ENCODE data around the gene MSRB3.

The MSRB3 gene

GRCh38 chr12:65259501-65259900, 19.0 kb upstream of the MSRB3 start:
- no peak overlapping the region for H3K4me3 ChIP-seq (ENCODE audit: low read depth, low read length)
- H3K9me3 ChIP-seq (ENCODE audit: control insufficient read depth, low read length) = no peaks in the 10 kb centered on the region
- H3K9ac ChIP-seq = no peak overlapping the region
- H3K27ac ChIP-seq = no peak overlapping the region
- no peaks in the 10 kb centered on the region for H3K79me2 ChIP-seq
- no peaks in the 10 kb centered on the region for H3K27me3 ChIP-seq (ENCODE audit: control insufficient read depth, insufficient read depth, low read length)
- H2AFZ ChIP-seq = no peak overlapping the region
- no peak overlapping the region for H3K4me2 ChIP-seq (ENCODE audit: low read length)
- no peaks in the 10 kb centered on the region for H3K4me1 ChIP-seq
- TF ChIP-seq CTCF (IDR thresholded peaks at IDR 0.05) = no peak
- no peaks in the 10 kb centered on the region for H3K36me3 ChIP-seq (ENCODE audit: control insufficient read depth, insufficient read depth, low read length)

GRCh38 chr12:65263777-65264176, 14.7 kb upstream of the MSRB3 start:
- H3K9ac ChIP-seq = no peak overlapping the region
- H3K79me2 ChIP-seq = no peaks in the 10 kb centered on the region
- no peaks in the 10 kb centered on the region for H3K36me3 ChIP-seq (ENCODE audit: control insufficient read depth, insufficient read depth, low read length)
- H3K27me3 ChIP-seq (ENCODE audit: control insufficient read depth, insufficient read depth, low read length) = no peaks in the 10 kb centered on the region
- TF ChIP-seq CTCF (IDR thresholded peaks at IDR 0.05) = no peak
- H3K4me2 ChIP-seq (ENCODE audit: low read length) = no peak overlapping the region
- no peak overlapping the region for H3K27ac ChIP-seq
- H2AFZ ChIP-seq = no peak overlapping the region
- no peak overlapping the region for H3K4me3 ChIP-seq (ENCODE audit: low read depth, low read length)
- H3K4me1 ChIP-seq = no peaks in the 10 kb centered on the region
- H3K9me3 ChIP-seq (ENCODE audit: control insufficient read depth, low read length) = no peaks in the 10 kb centered on the region

DNA sequence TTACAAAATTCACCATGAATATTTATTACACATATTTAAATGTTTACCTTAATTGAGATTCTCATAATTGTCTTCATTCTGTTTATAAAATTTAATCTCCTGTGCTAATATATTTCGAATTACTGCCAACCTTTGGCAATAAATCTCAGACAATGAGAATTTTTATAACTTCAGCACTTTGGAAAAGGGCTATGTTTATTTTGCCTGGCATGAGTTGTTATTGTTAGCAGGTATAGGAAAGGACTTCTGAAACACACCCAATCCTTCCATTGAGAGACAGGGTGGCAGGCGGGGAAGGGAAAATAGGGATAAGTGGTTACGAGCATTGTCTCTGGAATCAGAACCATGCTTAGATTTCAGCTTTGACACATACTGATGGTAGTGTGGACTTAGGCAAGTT, 12.1 kb upstream of the MSRB3 start:
- Histone ChIP-seq H2AFZ (no peak overlapping the region), H3K9ac (no peak overlapping the region), H3K4me3 (ENCODE audit: low read depth, low read length) (no peak overlapping the region), H3K27ac (no peak overlapping the region), H3K9me3 (ENCODE audit: control insufficient read depth, low read length) (no peaks in the 10 kb centered on the region), H3K4me1 (no peaks in the 10 kb centered on the region), H3K79me2 (no peaks in the 10 kb centered on the region), H3K27me3 (ENCODE audit: control insufficient read depth, insufficient read depth, low read length) (no peaks in the 10 kb centered on the region), H3K36me3 (ENCODE audit: control insufficient read depth, insufficient read depth, low read length) (no peaks in the 10 kb centered on the region), H3K4me2 (ENCODE audit: low read length) (no peak overlapping the region)
- no peak for TF ChIP-seq CTCF (IDR thresholded peaks at IDR 0.05)

- H3K9me3 ChIP-seq (ENCODE audit: control insufficient read depth, low read length) = no peaks in the 10 kb centered on the region
- no peak overlapping the region for H3K4me3 ChIP-seq (ENCODE audit: low read depth, low read length)
- H3K4me1 ChIP-seq = no peaks in the 10 kb centered on the region
- no peak overlapping the region for H3K9ac ChIP-seq
- no peaks in the 10 kb centered on the region for H3K79me2 ChIP-seq
- H3K27ac ChIP-seq = no peak overlapping the region
- no peaks in the 10 kb centered on the region for H3K36me3 ChIP-seq (ENCODE audit: control insufficient read depth, insufficient read depth, low read length)
- no peak for TF ChIP-seq CTCF (IDR thresholded peaks at IDR 0.05)
- H3K4me2 ChIP-seq (ENCODE audit: low read length) = no peak overlapping the region
- no peaks in the 10 kb centered on the region for H3K27me3 ChIP-seq (ENCODE audit: control insufficient read depth, insufficient read depth, low read length)
- no peak overlapping the region for H2AFZ ChIP-seq
Observed at GRCh38 chr12:65269603-65270002, 8.9 kb upstream of the MSRB3 start.

DNA sequence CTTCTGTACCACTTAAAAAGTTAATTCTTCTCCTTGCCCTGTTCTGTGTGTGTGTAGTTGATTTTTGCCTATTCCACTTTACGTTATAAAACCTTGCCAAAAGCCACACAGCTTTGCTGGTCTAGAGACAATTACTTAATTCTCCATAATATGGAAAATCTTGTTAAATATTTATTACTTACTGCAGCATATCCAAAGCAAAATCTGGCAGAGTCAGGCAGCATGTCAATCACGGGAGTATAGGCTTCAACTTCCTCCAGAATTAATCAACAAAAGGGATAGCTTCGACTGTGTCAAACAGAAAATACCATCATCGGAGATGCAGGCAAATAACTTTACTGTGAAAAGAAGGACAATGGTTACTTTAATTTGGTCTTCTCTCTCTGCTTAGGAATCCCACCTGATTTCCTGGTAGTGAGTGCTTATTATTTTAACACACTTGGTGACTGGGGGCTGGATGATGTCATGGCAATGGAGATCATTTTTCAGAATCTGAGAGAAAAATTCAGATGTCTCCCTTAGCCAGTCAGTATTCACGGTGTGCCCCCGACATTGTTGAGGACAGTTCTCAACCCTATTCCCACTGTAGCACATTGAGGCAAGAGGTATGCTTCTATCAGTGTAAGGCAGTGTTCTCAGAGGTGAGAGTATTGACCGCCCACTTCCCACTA, 3.7 kb upstream of the MSRB3 start:
- H3K36me3 ChIP-seq (ENCODE audit: control insufficient read depth, insufficient read depth, low read length) = no peaks in the 10 kb centered on the region

More for the DNA sequence above, 3.7 kb upstream of the MSRB3 start:
- Histone ChIP-seq H3K27ac (no peak overlapping the region), H3K27me3 (ENCODE audit: control insufficient read depth, insufficient read depth, low read length) (no peaks in the 10 kb centered on the region), H3K4me1 (no peaks in the 10 kb centered on the region), H3K9ac (no peak overlapping the region), H2AFZ (no peak overlapping the region), H3K4me3 (ENCODE audit: low read depth, low read length) (no peak overlapping the region), H3K79me2 (no peaks in the 10 kb centered on the region), H3K9me3 (ENCODE audit: control insufficient read depth, low read length) (no peaks in the 10 kb centered on the region), H3K4me2 (ENCODE audit: low read length) (no peak overlapping the region)
- TF ChIP-seq CTCF (IDR thresholded peaks at IDR 0.05) = no peak
